Activated T-cell treated with anti-CD3 and anti-CD28 coated beads, Interleukin-2, amount 50 U/mL, for 4 hours (primary cell): ENCODE data around the gene MAN1C1. TPM values are rescaled to one million over a fixed set of nuclear protein-coding genes. Genes with fewer than 3 reads are reported as not detected.
A peak's percentile ranks its signal among the peaks of the same experiment; 100 is the strongest.

Experiments used
- ATAC-seq, 2 donors: fragments of 200-7000 bp; cut with Tn5 transposase; one replicate each; pipeline ENCODE4 v1.10.0; 2021
- DNase-seq: peaks from one replicate; pipeline ENCODE4 v3.0.0-alpha.2; 2020
- H3K27me3 Mint-ChIP-seq: one replicate; pipeline ENCODE4 v1.8.0; 2021; ENCODE audit warnings: low read depth, mixed read lengths
- H3K36me3 Mint-ChIP-seq: one replicate; pipeline ENCODE4 v1.8.0; 2022; ENCODE audit warnings: mixed read lengths; ENCODE audit not compliant: insufficient read depth
- H3K4me1 Mint-ChIP-seq: one replicate; pipeline ENCODE4 v1.8.0; 2021; ENCODE audit warnings: low read depth, mixed read lengths
- H3K4me3 Mint-ChIP-seq: one replicate; pipeline ENCODE4 v1.8.0; 2021; ENCODE audit warnings: mild to moderate bottlenecking, moderate library complexity, mixed read lengths
- H3K9me3 Mint-ChIP-seq: one replicate; pipeline ENCODE4 v1.8.0; 2021; ENCODE audit warnings: mixed read lengths
- total RNA-seq, 3 donors: library from RNA; stranded (reverse); gene quantifications; one replicate each; pipeline ENCODE4 v1.2.1, GENCODE V29; 2021

Gene MAN1C1
- total RNA-seq: 1 to 10 TPM; 2.7 to 5.7 (median 3.1) TPM

DNA sequence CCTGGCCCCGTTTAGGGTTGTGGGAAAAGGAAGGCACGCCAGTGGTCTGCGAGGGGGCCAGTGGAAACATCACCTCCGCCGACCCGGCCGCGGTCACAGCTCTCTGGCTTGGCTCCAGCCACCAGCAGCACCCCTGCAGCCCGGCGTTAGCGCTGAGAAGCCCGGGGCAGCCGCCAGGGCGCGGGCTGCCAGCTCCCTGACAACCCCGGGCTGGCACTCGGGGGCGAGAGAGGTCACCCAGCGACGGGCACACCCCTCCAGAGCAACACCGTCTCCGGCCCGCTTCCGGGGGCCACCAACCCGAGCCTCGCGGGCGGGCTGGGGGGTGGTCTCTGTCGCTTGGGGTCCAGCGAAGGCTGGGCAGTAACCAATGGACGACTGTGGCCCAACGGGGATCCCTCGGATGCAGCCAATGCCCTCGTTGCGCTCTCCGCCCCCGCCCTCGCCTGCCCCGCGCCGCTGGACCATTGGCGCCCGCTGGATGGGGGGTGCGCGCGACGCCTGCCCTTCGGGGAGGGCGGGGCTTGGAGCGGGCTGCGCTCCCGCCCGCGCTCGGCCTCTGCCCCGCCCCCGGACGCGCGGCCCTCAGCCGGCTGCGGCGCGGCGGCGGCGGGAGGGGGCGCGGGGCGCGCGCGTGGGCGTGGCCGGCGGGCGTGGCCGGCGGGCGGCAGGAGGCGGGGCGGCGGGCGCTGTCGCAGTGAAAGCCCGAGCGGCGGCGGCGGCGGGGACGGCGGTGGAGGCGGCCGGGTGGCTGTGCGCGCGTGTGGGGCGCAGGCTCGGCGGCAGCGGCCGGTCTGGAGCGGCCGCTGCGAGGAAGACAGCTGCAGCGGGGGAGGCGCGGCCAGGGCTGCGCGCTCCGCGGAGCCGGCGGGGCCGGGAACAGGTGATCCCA, at the start of gene MAN1C1:
TSS of gene MAN1C1 (plus strand) at position 697 of the 892 bp plus-strand sequence. CDS start 1,007 bp downstream, outside the sequence.
- ATAC-seq (peak; percentile 60 to 67), DNase-seq (peak; percentile 79)
- H3K9me3 Mint-ChIP-seq: no peaks in the 10 kb centered on the region
- H3K4me1 Mint-ChIP-seq: peaks cover 57% of the 10 kb centered on the region
- peak within 1 kb of the TSS; percentile 67 for H3K4me3 Mint-ChIP-seq
- peaks cover 2% of the 10 kb centered on the region for H3K27me3 Mint-ChIP-seq
- H3K36me3 Mint-ChIP-seq: no peaks in the 10 kb centered on the region

DNA sequence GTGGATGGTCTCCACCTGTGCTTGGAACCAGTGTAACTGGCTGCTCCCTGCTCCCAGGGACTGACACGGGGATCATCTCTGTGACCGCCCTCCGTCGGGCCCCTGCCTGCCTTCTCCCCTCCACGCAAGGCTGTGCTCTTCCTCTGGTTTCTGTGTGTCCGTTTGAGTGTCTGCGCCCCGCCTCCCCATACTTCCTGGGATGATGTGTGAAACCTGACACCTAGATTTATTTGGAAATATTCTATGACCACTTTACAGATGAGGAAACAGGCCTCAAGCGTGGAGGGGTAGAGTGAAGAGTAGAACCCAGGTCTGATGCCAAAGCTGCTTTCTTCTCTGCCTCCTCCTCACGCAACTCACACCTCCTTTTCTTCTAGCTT, 48.9 kb upstream of the MAN1C1 start:
- H3K4me3 Mint-ChIP-seq: no peak overlapping the region
- no peaks in the 10 kb centered on the region for H3K9me3 Mint-ChIP-seq
- peaks cover 4% of the 10 kb centered on the region for H3K36me3 Mint-ChIP-seq
- peaks cover 74% of the 10 kb centered on the region for H3K4me1 Mint-ChIP-seq
- ATAC-seq (no peak), DNase-seq (no peak)
- no peaks in the 10 kb centered on the region for H3K27me3 Mint-ChIP-seq

DNA sequence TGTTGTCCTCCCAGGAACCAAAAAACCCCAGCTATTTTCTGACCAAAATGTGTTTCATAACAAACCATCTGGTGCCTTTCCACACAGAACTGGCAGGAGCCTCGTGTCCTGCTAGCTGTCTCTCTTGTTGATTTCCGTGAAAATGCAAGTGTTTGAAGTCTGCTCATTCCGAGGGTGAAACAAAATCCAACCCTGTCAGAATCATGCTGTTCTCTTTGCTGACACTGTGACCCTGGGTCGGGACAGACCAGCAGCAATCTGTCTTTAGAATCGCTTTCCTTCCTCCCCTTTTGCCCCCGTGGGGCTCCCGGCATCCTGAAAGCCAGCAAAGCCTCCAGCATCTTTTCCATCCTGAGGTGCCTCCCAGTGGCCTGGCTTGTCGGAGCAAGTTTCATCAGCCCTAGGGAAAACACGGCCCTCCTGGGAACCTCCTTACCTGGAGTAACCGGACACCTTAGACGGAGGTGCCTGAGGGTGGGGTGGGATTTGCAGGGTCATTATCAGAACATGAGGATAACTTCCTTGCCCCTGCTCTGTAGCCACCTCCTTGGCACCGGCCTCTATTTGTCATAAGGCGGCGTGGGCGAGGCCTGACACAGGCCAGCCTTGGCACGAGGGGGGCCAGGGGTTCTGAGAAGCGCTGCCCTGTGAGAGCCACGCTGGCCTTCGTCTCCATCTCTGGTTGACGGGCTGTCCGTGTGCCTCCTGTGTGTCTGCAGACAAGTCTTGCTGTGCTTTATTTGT, 48.3 kb upstream of the MAN1C1 start:
- Mint-ChIP-seq H3K36me3 (peaks cover 4% of the 10 kb centered on the region), H3K27me3 (no peaks in the 10 kb centered on the region), H3K9me3 (no peaks in the 10 kb centered on the region), H3K4me3 (no peak overlapping the region), H3K4me1 (peaks cover 74% of the 10 kb centered on the region)
- no peak for DNase-seq
- no peak for ATAC-seq

DNA sequence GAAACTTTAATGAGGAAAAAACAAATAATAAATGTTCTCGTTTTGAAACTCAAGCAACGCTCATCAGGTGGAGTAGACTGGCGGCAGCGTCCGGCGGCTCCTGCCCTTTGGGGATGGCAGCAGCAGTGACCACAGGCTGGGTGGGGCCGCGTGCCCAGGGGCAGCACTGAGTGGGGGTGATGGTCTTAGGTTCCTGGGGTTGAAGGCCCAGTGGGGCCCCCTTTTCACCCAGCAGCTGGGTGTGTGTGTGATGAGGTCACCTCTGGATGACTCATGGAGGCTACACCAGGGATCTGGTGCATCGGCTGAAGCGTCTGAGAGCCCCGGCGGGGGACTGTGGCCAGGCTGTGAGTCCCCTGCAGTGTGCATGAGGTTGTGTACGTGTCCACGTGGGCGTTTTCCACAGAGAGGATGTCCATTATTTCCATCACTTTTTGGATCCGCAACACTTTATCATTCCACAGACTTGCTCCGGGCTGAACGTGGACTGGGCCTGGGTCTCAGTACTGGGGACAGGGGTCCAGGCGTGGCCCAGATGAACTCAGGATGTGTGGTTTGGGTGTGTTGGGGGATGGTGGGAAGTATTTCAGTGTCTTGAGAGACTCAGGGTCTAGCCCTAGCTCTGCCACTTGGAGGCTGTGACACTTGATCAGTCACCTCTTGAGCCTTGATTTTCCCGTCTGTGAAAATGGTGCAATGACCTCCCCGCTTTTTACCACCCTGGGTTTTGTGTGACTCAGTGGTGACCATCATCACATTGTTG, 47.6 kb upstream of the MAN1C1 start:
- Mint-ChIP-seq H3K9me3 (no peaks in the 10 kb centered on the region), H3K4me1 (peaks cover 70% of the 10 kb centered on the region), H3K27me3 (no peaks in the 10 kb centered on the region), H3K4me3 (no peak overlapping the region), H3K36me3 (peaks cover 4% of the 10 kb centered on the region)
- DNase-seq: no peak
- ATAC-seq: peak; percentile 32 to 38

DNA sequence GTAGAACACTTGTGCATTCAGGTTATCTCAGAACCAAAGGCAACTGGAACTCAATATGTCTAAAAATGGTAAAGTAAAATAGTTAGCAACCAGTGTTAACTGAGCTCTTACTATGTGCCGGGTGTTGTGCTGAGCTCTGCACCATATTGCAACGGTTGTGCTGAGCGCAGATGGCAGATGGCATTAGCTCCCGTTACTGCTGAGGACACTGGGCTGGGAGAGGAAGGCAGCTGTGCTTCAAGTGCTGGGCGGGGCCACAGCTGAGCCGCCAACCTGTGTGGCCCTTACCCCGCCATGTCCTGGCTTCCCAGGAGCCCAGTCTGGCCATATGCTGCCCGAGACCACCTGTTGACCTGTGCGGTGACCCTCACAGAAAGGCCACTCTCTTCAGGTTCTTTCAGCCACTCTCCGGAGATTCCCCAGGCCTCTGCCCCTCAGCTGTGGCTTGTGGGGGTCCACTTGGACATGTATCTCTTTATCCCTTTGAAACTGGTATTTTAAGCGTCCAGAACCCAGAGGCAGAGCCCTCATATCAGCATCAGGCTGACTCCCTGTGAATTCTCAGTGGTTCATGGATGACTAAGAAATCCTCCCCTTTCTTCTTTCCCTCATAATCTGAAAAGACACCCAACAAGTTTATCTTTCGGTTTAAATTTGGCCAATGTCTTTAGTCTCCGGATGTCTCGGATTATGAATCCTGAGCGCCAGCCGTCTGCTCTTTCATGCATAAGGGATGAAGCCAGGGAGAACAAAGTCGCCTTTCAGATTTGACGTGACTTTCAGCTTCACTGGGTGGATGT, 46.8 kb upstream of the MAN1C1 start:
- Mint-ChIP-seq H3K27me3 (no peaks in the 10 kb centered on the region), H3K36me3 (peaks cover 4% of the 10 kb centered on the region), H3K4me1 (peaks cover 66% of the 10 kb centered on the region), H3K4me3 (no peak overlapping the region), H3K9me3 (no peaks in the 10 kb centered on the region)
- DNase-seq (no peak), ATAC-seq (no peak)

DNA sequence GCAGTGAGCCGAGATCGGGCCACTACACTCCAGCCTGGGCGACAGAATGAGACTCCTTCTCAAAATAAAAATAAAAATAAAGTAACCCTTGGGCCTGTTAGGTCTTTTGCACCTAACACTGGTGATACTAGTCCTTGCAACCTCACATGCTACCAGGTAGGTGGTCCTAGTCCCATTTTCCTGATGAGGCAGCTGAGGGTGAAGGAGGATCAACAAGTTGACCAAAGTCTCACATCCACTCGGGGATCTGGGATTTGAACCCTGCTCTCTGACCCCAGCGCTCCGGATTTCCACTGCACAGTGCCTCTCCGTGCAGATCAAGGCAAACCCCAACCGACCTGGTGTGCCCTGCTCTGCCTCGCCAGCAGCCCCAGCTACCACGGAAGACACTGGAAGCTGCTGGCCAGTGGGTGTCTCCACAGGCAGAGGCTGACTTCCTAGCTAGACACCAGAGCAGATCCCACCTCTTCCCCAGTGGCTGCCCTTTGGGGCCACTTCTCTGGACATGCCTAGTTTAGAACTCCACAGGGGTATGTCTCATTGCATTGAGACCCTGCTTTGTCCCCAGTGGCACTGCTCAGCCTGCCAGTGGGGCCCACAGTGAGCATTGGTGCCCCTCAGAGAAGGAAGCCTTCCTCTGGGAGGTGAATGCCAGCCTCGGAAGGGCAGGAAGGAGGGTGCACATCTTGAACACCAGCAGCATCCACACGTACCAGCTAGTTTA, 45.6 kb upstream of the MAN1C1 start:
- DNase-seq (no peak), ATAC-seq (no peak)
- Mint-ChIP-seq H3K4me1 (peaks cover 55% of the 10 kb centered on the region), H3K36me3 (peaks cover 4% of the 10 kb centered on the region), H3K9me3 (no peaks in the 10 kb centered on the region), H3K27me3 (no peaks in the 10 kb centered on the region), H3K4me3 (no peak overlapping the region)

DNA sequence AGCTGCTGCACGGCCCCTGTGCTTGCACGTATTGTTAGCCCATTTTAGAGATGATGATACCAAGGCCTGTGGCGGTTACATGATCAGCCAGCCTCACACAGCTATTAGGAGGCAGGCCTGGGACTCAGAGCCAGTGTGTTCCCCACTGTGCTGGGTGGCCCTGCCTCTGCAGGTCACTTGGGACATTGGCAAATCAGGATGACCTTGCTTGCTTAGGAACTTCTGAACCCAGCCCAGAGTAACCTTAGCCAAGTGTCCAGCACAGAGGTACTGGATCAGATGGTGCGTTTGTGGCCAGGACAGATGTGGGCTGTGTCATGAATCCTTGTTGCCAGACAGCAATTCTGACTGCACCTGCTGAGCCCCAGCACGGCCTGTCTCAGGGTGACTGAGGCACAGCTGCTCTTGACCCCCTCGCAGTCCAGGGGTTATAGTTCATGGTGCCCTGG, 45.0 kb upstream of the MAN1C1 start:
- ATAC-seq (no peak), DNase-seq (no peak)
- Mint-ChIP-seq H3K9me3 (no peaks in the 10 kb centered on the region), H3K27me3 (no peaks in the 10 kb centered on the region), H3K4me1 (peaks cover 50% of the 10 kb centered on the region), H3K36me3 (peaks cover 4% of the 10 kb centered on the region), H3K4me3 (no peak overlapping the region)

DNA sequence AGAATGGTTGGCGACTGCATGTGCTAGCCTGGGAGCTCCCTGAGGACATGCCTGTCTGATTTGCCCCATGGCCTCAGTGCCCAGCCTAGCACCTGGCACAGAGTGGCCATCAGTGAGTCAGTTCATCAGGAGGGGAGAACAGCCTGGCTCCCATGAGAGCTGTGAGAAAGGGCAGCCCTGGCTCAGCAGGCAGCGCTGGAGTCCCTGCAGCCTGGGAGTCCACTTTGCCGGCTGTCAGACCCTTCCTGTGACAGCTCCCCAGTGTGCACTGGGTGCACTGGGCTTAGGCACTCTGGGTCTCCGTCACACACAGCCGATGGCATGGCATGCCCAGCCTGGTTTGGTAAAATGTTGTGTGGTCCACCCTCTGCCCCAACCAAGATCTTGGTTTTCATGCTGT, 44.5 kb upstream of the MAN1C1 start:
- Mint-ChIP-seq H3K27me3 (no peaks in the 10 kb centered on the region), H3K4me1 (peaks cover 46% of the 10 kb centered on the region), H3K36me3 (peaks cover 4% of the 10 kb centered on the region), H3K9me3 (no peaks in the 10 kb centered on the region), H3K4me3 (no peak overlapping the region)
- no peak for ATAC-seq
- no peak for DNase-seq

DNA sequence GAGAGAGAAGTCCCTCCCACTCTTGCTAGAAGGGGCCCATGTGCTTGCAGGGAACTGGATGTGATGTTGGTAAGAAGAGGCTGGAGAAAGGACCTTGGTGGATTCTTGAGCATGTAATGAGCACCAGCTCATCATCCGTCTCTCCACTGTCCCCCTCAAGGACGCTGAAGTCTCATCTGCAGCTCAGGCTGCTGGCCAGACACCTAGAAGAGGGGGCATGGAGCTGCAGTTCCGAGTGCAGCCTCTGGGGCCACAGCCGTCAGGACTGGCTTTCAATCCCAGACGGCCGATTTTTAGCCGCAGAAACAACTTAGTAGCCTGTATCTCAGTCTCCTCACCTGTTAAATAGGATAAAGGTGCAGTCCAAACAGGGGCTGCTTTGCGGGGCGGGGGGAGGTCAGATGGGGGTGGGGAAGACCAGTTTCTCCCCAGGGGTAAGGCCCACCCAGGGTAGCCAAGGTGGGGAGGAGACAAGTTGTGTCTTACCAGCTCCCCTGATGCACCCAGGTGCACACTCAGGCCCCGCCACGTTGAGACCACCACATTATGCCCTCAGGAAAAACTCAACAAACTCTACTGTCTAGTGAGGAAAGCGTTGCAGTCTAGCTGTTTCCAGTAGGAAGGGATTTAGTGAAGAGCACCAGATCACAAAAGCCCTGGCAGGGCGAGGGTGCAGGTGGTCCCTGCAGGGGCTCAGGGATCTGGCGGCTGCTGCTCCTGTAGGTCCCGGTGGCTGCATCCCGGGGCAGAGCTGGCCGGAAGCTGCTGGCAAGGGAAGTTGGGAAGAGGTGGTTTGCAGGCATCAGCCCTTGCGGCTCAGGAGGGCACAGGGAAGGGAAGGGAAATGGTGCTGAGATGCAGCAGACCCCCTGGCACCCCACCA, 43.6 kb upstream of the MAN1C1 start:
- Mint-ChIP-seq H3K4me1 (peaks cover 39% of the 10 kb centered on the region), H3K36me3 (peaks cover 2% of the 10 kb centered on the region), H3K9me3 (no peaks in the 10 kb centered on the region), H3K27me3 (no peaks in the 10 kb centered on the region), H3K4me3 (no peak overlapping the region)
- DNase-seq (peak; percentile 41), ATAC-seq (peak; percentile 77 to 80)

DNA sequence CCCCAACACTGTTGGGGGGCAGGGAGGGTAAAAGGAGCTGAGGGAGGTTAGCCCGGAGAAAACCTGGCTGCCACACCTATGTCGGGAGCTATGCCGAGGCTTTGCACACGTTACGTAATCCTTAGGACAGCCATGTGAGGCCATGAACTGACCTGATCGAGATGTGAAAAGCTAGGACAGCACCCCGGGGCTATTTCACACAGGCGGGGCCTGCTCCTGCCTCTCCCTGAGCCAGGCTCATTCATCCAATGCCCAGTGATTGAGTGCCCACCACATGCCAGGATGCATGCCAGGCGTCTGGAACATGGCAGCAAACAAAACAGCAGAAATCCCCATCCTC, 43.0 kb upstream of the MAN1C1 start:
- Mint-ChIP-seq H3K9me3 (no peaks in the 10 kb centered on the region), H3K4me1 (peaks cover 33% of the 10 kb centered on the region), H3K4me3 (no peak overlapping the region), H3K36me3 (no peaks in the 10 kb centered on the region), H3K27me3 (no peaks in the 10 kb centered on the region)
- ATAC-seq (no peak), DNase-seq (no peak)

DNA sequence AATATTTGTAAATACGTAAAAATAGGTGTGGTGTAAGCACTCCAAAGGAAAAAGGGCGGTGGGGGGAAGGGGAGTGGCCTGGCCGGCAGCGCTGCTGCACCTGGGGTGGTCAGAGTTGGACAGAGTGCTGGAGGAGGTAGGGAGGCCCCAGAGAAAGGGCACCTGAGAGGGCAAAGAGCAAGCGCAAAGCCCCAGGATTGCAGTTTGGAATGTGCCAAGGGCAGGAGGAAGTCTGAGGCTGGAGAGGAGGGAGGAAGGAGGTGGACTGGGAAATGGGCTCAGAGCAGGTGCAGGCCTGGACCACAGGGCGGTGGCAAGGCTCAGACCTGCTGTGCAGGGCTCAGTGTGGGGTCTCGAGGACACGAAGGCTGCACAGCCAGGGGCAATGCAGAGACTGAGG, 42.6 kb upstream of the MAN1C1 start:
- DNase-seq (no peak), ATAC-seq (no peak)
- H3K4me1 Mint-ChIP-seq: peaks cover 29% of the 10 kb centered on the region
- H3K4me3 Mint-ChIP-seq: no peak overlapping the region
- no peaks in the 10 kb centered on the region for H3K36me3 Mint-ChIP-seq
- no peaks in the 10 kb centered on the region for H3K27me3 Mint-ChIP-seq
- H3K9me3 Mint-ChIP-seq: no peaks in the 10 kb centered on the region

DNA sequence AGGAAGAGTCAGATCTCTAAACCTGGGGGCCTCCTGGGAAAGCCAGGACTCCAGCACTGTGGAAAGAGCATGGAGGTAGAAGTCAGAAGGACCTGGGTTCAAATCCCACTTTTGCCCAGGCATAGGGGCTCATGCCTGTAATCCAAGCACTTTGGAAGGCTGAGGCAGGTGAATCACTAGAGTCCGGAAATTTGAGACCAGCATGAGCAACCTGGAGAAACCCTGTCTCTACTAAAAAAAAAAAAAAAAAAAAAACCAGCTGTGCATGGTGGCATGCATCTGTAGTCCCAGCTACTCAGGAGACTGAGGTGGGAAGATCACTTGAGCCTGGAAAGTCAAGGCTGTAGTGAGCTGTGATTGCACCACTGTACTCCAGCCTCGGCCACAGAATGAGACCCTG, 41.4 kb upstream of the MAN1C1 start:
- no peak overlapping the region for H3K4me3 Mint-ChIP-seq
- H3K4me1 Mint-ChIP-seq: peaks cover 24% of the 10 kb centered on the region
- no peak for ATAC-seq
- H3K27me3 Mint-ChIP-seq: no peaks in the 10 kb centered on the region
- H3K36me3 Mint-ChIP-seq: no peaks in the 10 kb centered on the region
- H3K9me3 Mint-ChIP-seq: no peaks in the 10 kb centered on the region
- DNase-seq: no peak
